HepG2 (cell line): Measurements from ENCODE around the gene ADGRV1. TPM values are rescaled to one million over a fixed set of nuclear protein-coding genes. Genes with fewer than 3 reads are reported as not detected.

Experiments
- ATAC-seq: fragments of 200-7000 bp; cut with Tn5 transposase; 3 replicates; pipeline ENCODE4 v1.9.1; 2020; ENCODE audit warnings: mild to moderate bottlenecking, moderate library complexity
- BruUV-seq: library from RNA; stranded (reverse); fragments of 400-500 nt; replicated peaks from 2 replicates; lab custom pipeline; 2021; lab: Mats Ljungman, UMichigan
- CTCF ChIA-PET: fragments of 300-600 bp; formaldehyde crosslinking; extraction: SDS; loops from one replicate; lab custom pipeline; 2021; ENCODE audit warnings: low total read pairs, inconsistent platforms, low intra/inter-chr PET ratio; lab: Yijun Ruan, JAX
- POLR2A ChIA-PET: fragments of 350-600 bp; sonication (Branson Sonifier 250); formaldehyde crosslinking; loops from one replicate; lab custom pipeline; 2020; ENCODE audit warnings: antibody characterized with exemption, inconsistent platforms; lab: Yijun Ruan, JAX
- DNase-seq: peaks from one replicate; pipeline ENCODE4 v3.0.0-alpha.2; 2015; ENCODE audit warnings: low spot score
- FAIRE-seq: peaks from 3 replicates; lab custom pipeline; 2011; peaks lifted over from hg19 to GRCh38; lab: Jason Lieb, UNC
- H2AFZ ChIP-seq: one replicate; pipeline ENCODE4 v1.6.1; 2011; ENCODE audit warnings: low read length, inconsistent platforms
- H3K27ac ChIP-seq: fragments of 300-600 bp; 3 replicates; pipeline ENCODE4 v1.8.0; 2011; ENCODE audit warnings: mixed run types, mild to moderate bottlenecking, mixed read lengths, low read length, inconsistent platforms; ENCODE audit not compliant: insufficient read depth; ENCODE audit errors: extremely low read length
- H3K27me3 ChIP-seq, 2 experiments: fragments of 200-600 bp in 1 of 2; 2 replicates in 1 of 2; 3 replicates in 1 of 2; pipeline versions ENCODE4 v1.6.0 to v1.8.0; 2011; ENCODE audit warnings: low read length in 2 of 2, mild to moderate bottlenecking in 2 of 2, moderate library complexity in 2 of 2, inconsistent platforms in 1 of 2; ENCODE audit not compliant: insufficient read depth in 2 of 2, control insufficient read depth in 1 of 2
- H3K36me3 ChIP-seq, 2 experiments: fragments of 200-600 bp in 1 of 2; replicated peaks in 1 of 2; 2 replicates in 1 of 2; 3 replicates in 1 of 2; pipeline versions ENCODE4 v1.5.1 to v1.8.0; 2011; ENCODE audit warnings: low read length in 2 of 2, inconsistent platforms in 1 of 2; ENCODE audit not compliant: insufficient read depth in 2 of 2, control insufficient read depth in 1 of 2
- H3K4me1 ChIP-seq: 2 replicates; pipeline ENCODE4 v1.5.1; 2012; ENCODE audit warnings: low read length, inconsistent platforms; ENCODE audit not compliant: insufficient read depth
- H3K4me2 ChIP-seq: 2 replicates; pipeline ENCODE4 v1.6.0; 2011; ENCODE audit warnings: low read depth, low read length, inconsistent platforms
- H3K4me3 ChIP-seq, 3 experiments: fragments of 200-600 bp in 1 of 3; sonication (generic), shearing (Covaris generic) in 1 of 3; replicated peaks in 1 of 3; 2 replicates each; pipeline ENCODE4 v1.5.1; 2011 to 2016; ENCODE audit warnings: low read length in 3 of 3, inconsistent platforms in 2 of 3, low read depth in 2 of 3, mild to moderate bottlenecking in 2 of 3, control low read depth in 1 of 3, mixed read lengths in 1 of 3; ENCODE audit not compliant: insufficient read depth in 1 of 3
- H3K79me2 ChIP-seq: one replicate; pipeline ENCODE4 v1.6.1; 2011; ENCODE audit warnings: low read length, inconsistent platforms; ENCODE audit not compliant: insufficient read depth
- H3K9ac ChIP-seq: 2 replicates; pipeline ENCODE4 v1.6.0; 2011; ENCODE audit warnings: mild to moderate bottlenecking, low read depth, low read length, inconsistent platforms; ENCODE audit not compliant: insufficient read depth
- H3K9me3 ChIP-seq: 2 replicates; pipeline ENCODE4 v1.5.1; 2012; ENCODE audit warnings: mild to moderate bottlenecking, low read length
- H4K20me1 ChIP-seq: 2 replicates; pipeline ENCODE4 v1.6.0; 2011; ENCODE audit warnings: inconsistent platforms, mild to moderate bottlenecking, low read length, moderate library complexity; ENCODE audit not compliant: insufficient read depth
- EEA1 ChIP-seq: sonication (generic); formaldehyde crosslinking; IDR thresholded peaks from 2 replicates; pipeline ENCODE4 v1.5.1; 2020; ENCODE audit warnings: mild to moderate bottlenecking, missing genetic modification reagents, borderline replicate concordance
- ETS1 ChIP-seq: sonication (generic); formaldehyde crosslinking; IDR thresholded peaks from 2 replicates; pipeline ENCODE4 v1.4.0; 2020; ENCODE audit warnings: missing genetic modification reagents
- GATAD2A ChIP-seq: IDR thresholded peaks from 2 replicates; pipeline ENCODE4 v1.6.1; 2016
- MAZ ChIP-seq, 2 experiments: sonication (generic) in 1 of 2; formaldehyde crosslinking in 1 of 2; IDR thresholded peaks; 2 replicates each; pipeline versions ENCODE4 v1.5.0 to v1.6.1; 2012 to 2020; ENCODE audit warnings: low read depth in 2 of 2, mild to moderate bottlenecking in 2 of 2, borderline replicate concordance in 1 of 2, improper control_type of control experiment in 1 of 2, low read length in 1 of 2, missing genetic modification reagents in 1 of 2, moderate library complexity in 1 of 2
- MBD4 ChIP-seq: IDR thresholded peaks from 2 replicates; pipeline ENCODE4 v1.6.1; 2012; ENCODE audit warnings: low read length, inconsistent platforms, borderline replicate concordance
- MIXL1 ChIP-seq: IDR thresholded peaks from 2 replicates; pipeline ENCODE4 v1.6.1; 2016
- NONO ChIP-seq, 2 experiments: fragments of 450-650 bp in 1 of 2; sonication (generic) in 1 of 2; formaldehyde crosslinking in 1 of 2; IDR thresholded peaks in 1 of 2; conservative IDR thresholded peaks in 1 of 2; 2 replicates each; pipeline versions ENCODE4 v1.6.1 to v1.8.0; 2017 to 2022; ENCODE audit warnings: mild to moderate bottlenecking in 1 of 2, missing genetic modification reagents in 1 of 2, moderate library complexity in 1 of 2
- ZFP62 ChIP-seq: sonication (generic); formaldehyde crosslinking; IDR thresholded peaks from 2 replicates; pipeline ENCODE4 v1.4.0; 2020; ENCODE audit warnings: missing genetic modification reagents
- ZKSCAN5 ChIP-seq: sonication (generic); formaldehyde crosslinking; IDR thresholded peaks from 2 replicates; pipeline ENCODE4 v1.5.1; 2020; ENCODE audit warnings: mild to moderate bottlenecking, missing genetic modification reagents
- ZNF124 ChIP-seq: sonication (generic); formaldehyde crosslinking; IDR thresholded peaks from 2 replicates; pipeline ENCODE4 v1.4.0; 2020; ENCODE audit warnings: missing genetic modification reagents
- ZNF143 ChIP-seq: sonication (generic); formaldehyde crosslinking; IDR thresholded peaks from 2 replicates; pipeline ENCODE4 v1.4.0; 2020; ENCODE audit warnings: missing genetic modification reagents
- ZNF33B ChIP-seq: sonication (generic); formaldehyde crosslinking; IDR thresholded peaks from 2 replicates; pipeline ENCODE4 v1.5.1; 2020; ENCODE audit warnings: mild to moderate bottlenecking, missing genetic modification reagents
- ZNF569 ChIP-seq: sonication (generic); formaldehyde crosslinking; IDR thresholded peaks from 2 replicates; pipeline ENCODE4 v1.5.0; 2020; ENCODE audit warnings: mild to moderate bottlenecking, missing genetic modification reagents, moderate library complexity, borderline replicate concordance
- ZNF724P ChIP-seq: sonication (generic); formaldehyde crosslinking; IDR thresholded peaks from 2 replicates; pipeline ENCODE4 v1.8.0; 2022; ENCODE audit warnings: missing genetic modification reagents, borderline replicate concordance
- ZNF83 ChIP-seq: sonication (generic); formaldehyde crosslinking; IDR thresholded peaks from 2 replicates; pipeline ENCODE4 v1.4.0; 2020; ENCODE audit warnings: missing genetic modification reagents, mild to moderate bottlenecking, borderline replicate concordance
- ZNF841 ChIP-seq: sonication (generic); formaldehyde crosslinking; IDR thresholded peaks from 2 replicates; pipeline ENCODE4 v1.8.1; 2023; ENCODE audit warnings: missing genetic modification reagents, borderline replicate concordance
- ZSCAN12 ChIP-seq: sonication (generic); formaldehyde crosslinking; IDR thresholded peaks from 2 replicates; pipeline ENCODE4 v1.9.0; 2021; ENCODE audit warnings: mild to moderate bottlenecking, missing genetic modification reagents
- WGBS: methylation state at CpG from one replicate; pipeline ENCODE4 v1.1.6; 2017; ENCODE audit warnings: low lambda C conversion rate; 5-methylcytosine and 5-hydroxymethylcytosine counted together
- in situ Hi-C: cut with HindIII; loops from 2 replicates; pipeline ENCODE4 v1.10.0; 2017; ENCODE audit warnings: low pct_unique_long_range_greater_than_20kb; ENCODE audit not compliant: extremely low pct_ligation_motif_present
- intact Hi-C: fragments of 100-400 bp; cut with micrococcal nuclease; formaldehyde crosslinking; loops from one replicate; pipeline ENCODE4 v1.10.0; 2022; ENCODE audit not compliant: unreplicated experiment
- polyA plus RNA-seq, 8 experiments: library from polyadenylated mRNA; depleted of rRNA in 3 of 8; stranded (reverse) in 7 of 8; unstranded in 1 of 8; fragments of >200 nt; fragmentation: Illumina TruSeq in 4 of 8; extraction: Trizol in 4 of 8; gene quantifications; 2 replicates each; pipeline versions ENCODE4 v1.2.1 to v1.2.3, GENCODE V29; 2011 to 2016; ENCODE audit warnings: low read depth in 4 of 8, missing spikeins in 1 of 8, mixed read lengths in 1 of 8; ENCODE audit not compliant: insufficient read depth in 1 of 8
- total RNA-seq, 5 experiments: library from RNA; depleted of rRNA; stranded (reverse); fragments of >200 nt; fragmentation: Illumina TruSeq; extraction: Trizol; gene quantifications; 2 replicates each; pipeline ENCODE4 v1.2.3, GENCODE V29; 2016; ENCODE audit warnings: low read depth in 1 of 5

ADGRV1 gene
- total and polyA plus RNA-seq, 2 of the 13 experiments (the other 11 are each of a cell fraction or from before 2014, with no cell fraction given) = 1.7 to 3.9 TPM

GRCh38 chr5:91182763-91183162 is 624.2 kb downstream of the ADGRV1 start (continued):
- TF ChIP-seq ZSCAN12 (CRISPR knock-in tag) = no peak
- TF ChIP-seq ZNF124 (CRISPR knock-in tag) = no peak

- in situ Hi-C loops (no loop called here), intact Hi-C loops (no loop called here)
Measured at GRCh38 chr5:91183743-91184142, 625.1 kb downstream of the ADGRV1 start.

More at GRCh38 chr5:91183743-91184142, 625.1 kb downstream of the ADGRV1 start:
- Histone ChIP-seq H3K9ac (no peak overlapping the region), H4K20me1 (no peaks in the 10 kb centered on the region), H3K79me2 (no peaks in the 10 kb centered on the region), H2AFZ (no peak overlapping the region), H3K27me3 (no peaks in the 10 kb centered on the region), H3K27ac (no peak overlapping the region), H3K4me3 (no peak overlapping the region), H3K4me2 (no peak overlapping the region), H3K9me3 (no peaks in the 10 kb centered on the region), H3K4me1 (no peaks in the 10 kb centered on the region), H3K36me3 (no peaks in the 10 kb centered on the region)
- TF ChIP-seq ZNF724P (CRISPR knock-in tag) (no peak), ZNF33B (no peak), ZNF841 (no peak), EEA1 (CRISPR knock-in tag) (no peak), ZNF569 (CRISPR knock-in tag) (no peak), MBD4 (no peak), MIXL1 (CRISPR knock-in tag) (no peak), ZNF143 (no peak), MAZ (IDR thresholded peaks at IDR 0.05; ENCODE audit: borderline replicate concordance, low read depth, low read length) (no peak), MAZ (CRISPR knock-in tag; IDR thresholded peaks at IDR 0.05; ENCODE audit: low read depth) (no peak), ZFP62 (CRISPR knock-in tag) (no peak), NONO (IDR thresholded peaks at IDR 0.05) (no peak), NONO (CRISPR knock-in tag; conservative IDR thresholded peaks at IDR 0.05) (no peak), ZKSCAN5 (CRISPR knock-in tag) (no peak), GATAD2A (CRISPR knock-in tag) (no peak), ZNF83 (CRISPR knock-in tag) (no peak), ETS1 (CRISPR knock-in tag) (no peak)
- no peak for DNase-seq
- BruUV-seq = no TSS peak
- ChIA-PET CTCF (no interaction called here), POLR2A (no interaction called here)
- no peak for FAIRE-seq
- ATAC-seq = no peak
- WGBS = 38% methylated on average over 4 of the region's 4 CpGs
